Pancreas (tissue), 10 donors: ENCODE results near the gene MAPK6. TPM values are rescaled to one million over a fixed set of nuclear protein-coding genes. Genes with fewer than 3 reads are reported as not detected.

Source experiments
- ATAC-seq, 4 donors: fragments of 200-7000 bp; cut with Tn5 transposase; one replicate each; pipeline versions ENCODE4 v1.8.0 to v1.9.1; 2020; ENCODE audit warnings: mild to moderate bottlenecking in 4 of 4, moderate library complexity in 4 of 4
- DNase-seq, 6 donors: peaks; one replicate each; pipeline ENCODE4 v3.0.0-alpha.2; 2020
- FAIRE-seq: peaks from 2 replicates; lab custom pipeline; 2012; peaks lifted over from hg19 to GRCh38; lab: Jason Lieb, UNC
- H3K27ac ChIP-seq, 4 donors: fragments of 200-600 bp; sonication (generic); 1 replicate in 3 of 4; 2 replicates in 1 of 4; pipeline versions ENCODE4 v1.5.0 to v1.8.0; 2020
- H3K27me3 ChIP-seq, 4 donors: fragments of 200-600 bp; one replicate each; pipeline ENCODE4 v1.8.0; 2021
- H3K36me3 ChIP-seq, 3 donors: fragments of 200-600 bp; sonication (generic) in 1 of 3; one replicate each; pipeline versions ENCODE4 v1.5.0 to v1.8.0; 2020 to 2021
- H3K4me1 ChIP-seq, 3 donors: fragments of 200-600 bp; one replicate each; pipeline ENCODE4 v1.8.0; 2021
- H3K4me3 ChIP-seq, 4 donors: fragments of 200-600 bp; sonication (generic) in 2 of 4; one replicate each; pipeline versions ENCODE4 v1.5.0 to v1.8.0; 2020 to 2021
- H3K9me3 ChIP-seq, 4 donors: fragments of 200-600 bp; one replicate each; pipeline ENCODE4 v1.8.0; 2021
- WGBS, 2 donors: extraction: QIAGEN DNeasy Blood & Tissue Kit; methylation state at CpG; one replicate each; pipeline ENCODE4 v1.1.7; 2013; 5-methylcytosine and 5-hydroxymethylcytosine counted together
- intact Hi-C, 3 donors: fragments of 100-400 bp; cut with DNase I; formaldehyde crosslinking; loops; one replicate each; pipeline versions ENCODE4 v1.11.1 to v1.14.2; 2022
- polyA plus RNA-seq, 2 donors: library from polyadenylated mRNA; stranded (reverse); fragments of 200-250 nt; gene quantifications; one replicate each; pipeline ENCODE4 v1.2.3, GENCODE V29; 2013
- total RNA-seq, 6 donors: library from RNA; stranded (reverse); fragmentation: NEBNext Ultra II Directional in 4 of 6; extraction: Animal tissue kit (Norgen Biotek cat#: 25700) in 4 of 6; gene quantifications; one replicate each; pipeline versions ENCODE4 v1.2.1 to v1.2.4, GENCODE V29; 2021 to 2023
- TF ChIP-seq, protein P1 (sequence below), 4 donors: fragments of 200-600 bp; sonication (generic) in 3 of 4; IDR thresholded peaks; one replicate each; pipeline versions ENCODE4 v1.5.0 to v1.8.0; 2021; ENCODE audit warnings: antibody characterized with exemption in 4 of 4
- donor health status: healthy with polysubstance abuse.
- donor health status: DM: no; HTN: no; CAD: no; lungs with moderate emphysema.
- donor health status: DM: no; HTN: no; CAD: no.
- donor health status: control.
- donor health status: control.
- donor health status: Bipolar disorder and iron deficiency.
- donor health status: DM: yes; HTN: yes; CAD: no.
- donor health status: DM: no; HTN: no; CAD: no.
- donor health status: DM: no; HTN: no; CAD: no.
- donor health status: DM: yes; HTN: yes; CAD: no.

Gene MAPK6
- total and polyA plus RNA-seq, 8 donors = 3.0 to 13.9 (median 10.1) TPM

DNA sequence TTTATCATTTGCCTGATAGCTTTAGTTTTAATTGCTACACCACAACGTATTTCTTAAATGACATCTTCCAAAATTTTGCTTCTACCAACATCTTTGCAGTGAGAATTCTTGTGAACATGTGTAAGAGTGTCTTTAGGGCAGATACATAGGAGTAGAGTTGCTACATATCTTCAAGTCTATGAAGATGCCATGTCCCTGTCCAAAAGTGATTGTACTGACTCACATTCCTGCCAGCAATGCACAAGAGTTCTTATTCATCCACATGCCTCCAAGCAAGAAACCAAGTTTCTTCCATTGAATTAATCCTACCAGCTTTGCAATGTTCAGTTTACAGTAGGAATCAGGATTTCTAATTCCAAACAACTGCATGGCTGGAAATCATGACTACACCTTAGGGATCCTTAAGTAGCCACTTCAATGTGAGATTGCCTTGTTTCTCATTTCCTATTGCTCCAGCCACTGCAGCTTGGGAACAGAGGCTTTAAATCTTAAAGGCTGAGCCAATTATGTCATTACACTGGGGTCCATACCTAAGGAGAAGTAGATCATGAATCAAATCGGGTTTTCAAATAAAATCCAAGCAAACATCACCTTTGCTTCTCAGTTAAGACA is 49.1 kb downstream of the MAPK6 start:
- TF ChIP-seq, protein P1, sequence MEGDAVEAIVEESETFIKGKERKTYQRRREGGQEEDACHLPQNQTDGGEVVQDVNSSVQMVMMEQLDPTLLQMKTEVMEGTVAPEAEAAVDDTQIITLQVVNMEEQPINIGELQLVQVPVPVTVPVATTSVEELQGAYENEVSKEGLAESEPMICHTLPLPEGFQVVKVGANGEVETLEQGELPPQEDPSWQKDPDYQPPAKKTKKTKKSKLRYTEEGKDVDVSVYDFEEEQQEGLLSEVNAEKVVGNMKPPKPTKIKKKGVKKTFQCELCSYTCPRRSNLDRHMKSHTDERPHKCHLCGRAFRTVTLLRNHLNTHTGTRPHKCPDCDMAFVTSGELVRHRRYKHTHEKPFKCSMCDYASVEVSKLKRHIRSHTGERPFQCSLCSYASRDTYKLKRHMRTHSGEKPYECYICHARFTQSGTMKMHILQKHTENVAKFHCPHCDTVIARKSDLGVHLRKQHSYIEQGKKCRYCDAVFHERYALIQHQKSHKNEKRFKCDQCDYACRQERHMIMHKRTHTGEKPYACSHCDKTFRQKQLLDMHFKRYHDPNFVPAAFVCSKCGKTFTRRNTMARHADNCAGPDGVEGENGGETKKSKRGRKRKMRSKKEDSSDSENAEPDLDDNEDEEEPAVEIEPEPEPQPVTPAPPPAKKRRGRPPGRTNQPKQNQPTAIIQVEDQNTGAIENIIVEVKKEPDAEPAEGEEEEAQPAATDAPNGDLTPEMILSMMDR (IDR thresholded peaks at IDR 0.05) = no peak
- intact Hi-C loops = no loop called here
- DNase-seq (no peak), ATAC-seq (no peak), FAIRE-seq (no peak)
- Histone ChIP-seq H3K27me3 (no peaks in the 10 kb centered on the region), H3K36me3 (peaks cover 0 to 7% (median 0%) of the 10 kb centered on the region in 3 donors), H3K4me3 (no peak overlapping the region), H3K27ac (no peak overlapping the region), H3K9me3 (no peaks in the 10 kb centered on the region), H3K4me1 (peaks cover 0 to 3% (median 0%) of the 10 kb centered on the region in 3 donors)
- WGBS, 2 donors = 66 to 86% methylated on average over 2 of the region's 2 CpGs

DNA sequence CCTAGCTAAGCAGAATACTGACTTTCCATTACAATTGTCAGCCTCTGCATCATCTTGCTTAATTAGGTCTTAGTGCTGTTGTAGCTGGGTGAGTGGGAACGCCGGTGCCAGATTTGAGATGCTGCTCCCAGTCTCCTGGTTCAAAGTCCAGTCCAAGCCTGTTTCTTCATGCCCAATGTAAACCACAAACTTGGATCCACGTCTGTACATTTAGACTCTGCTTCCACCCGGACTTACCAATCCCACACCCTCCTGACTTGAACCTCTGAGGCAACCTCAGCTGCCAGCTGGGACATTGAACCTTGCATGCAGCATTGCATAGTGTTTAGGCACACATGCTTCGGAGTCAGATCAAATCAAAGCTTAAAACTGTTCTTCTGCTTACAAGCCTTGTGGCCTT is 50.5 kb downstream of the MAPK6 start:
- no peak for DNase-seq
- Histone ChIP-seq H3K4me1 (peaks cover 0 to 3% (median 0%) of the 10 kb centered on the region in 3 donors), H3K36me3 (peaks cover 0 to 3% (median 0%) of the 10 kb centered on the region in 3 donors), H3K9me3 (no peaks in the 10 kb centered on the region), H3K27me3 (no peaks in the 10 kb centered on the region), H3K4me3 (no peak overlapping the region), H3K27ac (no peak overlapping the region)
- WGBS, 2 donors = 36 to 41% methylated on average over 5 of the region's 5 CpGs
- intact Hi-C loops = no loop called here
- ATAC-seq = peak; percentile 21 to 67 (median 58)
- TF ChIP-seq, protein P1 (IDR thresholded peaks at IDR 0.05) = no peak
- no peak for FAIRE-seq

DNA sequence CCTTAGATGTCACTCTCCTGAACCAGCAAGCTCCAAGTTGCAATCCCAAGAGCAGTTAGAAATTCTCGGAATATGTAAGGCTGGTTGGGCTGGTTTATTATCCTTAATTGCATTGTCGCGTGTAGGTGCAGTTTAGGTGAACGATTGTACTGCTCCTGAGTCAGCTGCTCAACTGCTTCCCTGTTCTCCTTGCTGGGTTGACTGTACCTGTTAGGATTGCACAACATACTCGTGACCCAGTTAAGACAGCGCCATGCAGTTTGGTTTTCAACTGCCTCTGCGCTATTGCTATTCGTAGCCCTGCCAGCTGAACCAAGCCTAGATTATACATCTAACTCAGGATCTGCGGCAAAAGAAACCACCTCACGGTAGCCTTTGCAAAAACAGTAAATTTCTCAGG is 52.6 kb downstream of the MAPK6 start:
- intact Hi-C loops = no loop called here
- peak; percentile 89 to 91 (median 90) for ATAC-seq
- WGBS, 2 donors = 53 to 60% methylated on average over 10 of the region's 10 CpGs
- H3K27me3 ChIP-seq = no peaks in the 10 kb centered on the region
- no peaks in the 10 kb centered on the region for H3K36me3 ChIP-seq
- FAIRE-seq = no peak
- H3K27ac ChIP-seq = peak overlapping the region in 1 of 4 donors; percentile 27
- no peak overlapping the region for H3K4me3 ChIP-seq
- peaks cover 0 to 3% (median 0%) of the 10 kb centered on the region in 3 donors for H3K4me1 ChIP-seq
- H3K9me3 ChIP-seq = no peaks in the 10 kb centered on the region
- TF ChIP-seq, protein P1 (IDR thresholded peaks at IDR 0.05) = no peak
- DNase-seq = peak in 2 of 6 donors; percentile 45 to 58

DNA sequence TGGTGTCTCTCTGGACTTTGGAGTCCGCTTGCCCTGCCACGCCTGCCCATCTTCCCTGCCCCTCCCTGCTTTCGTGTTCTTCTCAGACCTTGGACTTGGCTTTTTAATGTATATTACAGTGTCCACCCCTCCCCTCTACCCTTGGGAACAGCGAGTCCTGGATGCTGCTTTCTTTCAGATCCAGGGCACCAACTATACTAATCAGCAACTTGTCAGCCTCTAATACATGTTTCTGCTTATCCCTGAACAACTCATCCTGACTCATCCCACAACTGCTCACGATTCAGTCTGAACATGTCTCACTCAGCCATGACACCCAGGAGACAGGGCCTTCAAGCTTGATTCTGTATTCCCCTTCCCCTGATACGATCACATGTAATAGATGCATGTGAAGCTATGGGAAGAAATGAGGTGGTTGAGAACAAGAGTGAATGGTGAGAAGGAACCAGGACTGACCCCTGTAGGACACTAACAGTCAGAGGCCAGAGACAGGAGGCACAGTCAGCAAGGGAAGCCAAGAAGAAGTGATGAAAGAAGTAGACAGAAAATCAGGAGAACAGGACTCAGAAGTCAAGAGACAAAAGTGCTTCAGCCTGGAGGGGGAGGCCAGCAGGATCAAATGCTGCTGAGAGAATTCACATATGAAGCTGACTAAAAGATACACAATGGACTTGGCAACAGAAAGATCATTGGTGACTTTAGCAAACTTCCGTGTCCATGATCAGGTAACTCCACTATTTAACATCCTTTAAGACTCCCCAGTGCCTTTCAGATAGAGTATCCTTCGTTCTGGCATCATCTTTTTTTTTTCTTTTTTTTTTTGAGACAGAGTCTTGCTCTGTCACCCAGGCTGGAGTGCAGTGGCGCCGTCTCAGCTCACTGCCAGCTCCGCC is 58.1 kb downstream of the MAPK6 start:
- H3K4me1 ChIP-seq = peaks cover 0 to 4% (median 0%) of the 10 kb centered on the region in 3 donors
- intact Hi-C loops = no loop called here
- no peaks in the 10 kb centered on the region for H3K36me3 ChIP-seq
- TF ChIP-seq, protein P1 (IDR thresholded peaks at IDR 0.05) = no peak
- H3K27ac ChIP-seq = no peak overlapping the region
- 81 to 84% methylated on average over 11 of the region's 11 CpGs for WGBS, 2 donors
- ATAC-seq = peak in 1 of 4 donors; percentile 62
- no peak overlapping the region for H3K4me3 ChIP-seq
- no peaks in the 10 kb centered on the region for H3K27me3 ChIP-seq
- H3K9me3 ChIP-seq = no peaks in the 10 kb centered on the region
- no peak for FAIRE-seq
- no peak for DNase-seq
